ENCODE measurements around the gene C20orf173.

C20orf173 gene

GRCh38 chr20:35506179-35506578 lies 23.3 kb downstream of the C20orf173 start:
- DNase-seq, result no peak

DNA sequence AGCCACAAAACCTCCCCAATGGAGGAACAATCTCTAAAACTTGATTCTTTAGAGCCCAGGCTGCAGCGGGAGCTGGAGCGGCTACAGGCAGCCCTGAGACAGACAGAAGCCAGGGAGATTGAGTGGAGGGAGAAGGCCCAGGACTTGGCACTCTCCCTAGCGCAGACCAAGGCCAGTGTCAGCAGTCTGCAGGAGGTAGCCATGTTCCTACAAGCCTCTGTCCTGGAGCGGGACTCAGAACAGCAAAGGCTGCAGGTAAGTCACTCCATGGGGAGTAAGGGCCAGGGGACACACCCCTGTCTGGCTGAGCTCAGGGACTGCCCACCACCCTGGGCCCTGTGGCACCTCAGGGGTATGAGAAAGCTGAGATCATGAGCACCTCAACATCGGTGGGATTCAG lies 24.7 kb downstream of the C20orf173 start:
- no peak for DNase-seq

DNA sequence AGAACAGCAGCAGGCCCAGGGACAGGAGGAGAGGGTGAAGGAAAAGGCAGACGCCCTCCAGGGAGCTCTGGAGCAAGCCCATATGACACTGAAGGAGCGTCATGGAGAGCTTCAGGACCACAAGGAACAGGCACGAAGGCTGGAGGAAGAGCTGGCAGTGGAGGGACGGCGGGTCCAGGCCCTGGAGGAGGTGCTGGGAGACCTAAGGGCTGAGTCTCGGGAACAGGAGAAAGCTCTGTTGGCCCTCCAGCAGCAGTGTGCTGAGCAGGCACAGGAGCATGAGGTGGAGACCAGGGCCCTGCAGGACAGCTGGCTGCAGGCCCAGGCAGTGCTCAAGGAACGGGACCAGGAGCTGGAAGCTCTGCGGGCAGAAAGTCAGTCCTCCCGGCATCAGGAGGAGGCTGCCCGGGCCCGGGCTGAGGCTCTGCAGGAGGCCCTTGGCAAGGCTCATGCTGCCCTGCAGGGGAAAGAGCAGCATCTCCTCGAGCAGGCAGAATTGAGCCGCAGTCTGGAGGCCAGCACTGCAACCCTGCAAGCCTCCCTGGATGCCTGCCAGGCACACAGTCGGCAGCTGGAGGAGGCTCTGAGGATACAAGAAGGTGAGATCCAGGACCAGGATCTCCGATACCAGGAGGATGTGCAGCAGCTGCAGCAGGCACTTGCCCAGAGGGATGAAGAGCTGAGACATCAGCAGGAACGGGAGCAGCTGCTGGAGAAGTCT lies 25.5 kb downstream of the C20orf173 start:
- DNase-seq, result no peak

- DNase-seq, result no peak
Observed at GRCh38 chr20:35503281-35503680, 26.2 kb downstream of the C20orf173 start.

DNA sequence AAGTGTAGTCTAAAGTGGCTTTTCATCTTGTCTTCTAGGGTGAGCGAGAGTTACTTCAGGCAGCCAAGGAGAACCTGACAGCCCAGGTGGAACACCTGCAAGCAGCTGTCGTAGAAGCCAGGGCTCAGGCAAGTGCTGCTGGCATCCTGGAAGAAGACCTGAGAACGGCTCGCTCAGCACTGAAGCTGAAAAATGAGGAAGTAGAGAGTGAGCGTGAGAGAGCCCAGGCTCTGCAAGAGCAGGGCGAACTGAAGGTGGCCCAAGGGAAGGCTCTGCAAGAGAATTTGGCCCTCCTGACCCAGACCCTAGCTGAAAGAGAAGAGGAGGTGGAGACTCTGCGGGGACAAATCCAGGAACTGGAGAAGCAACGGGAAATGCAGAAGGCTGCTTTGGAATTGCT lies 27.1 kb downstream of the C20orf173 start:
- peak; percentile 32 to 59 for DNase-seq

DNA sequence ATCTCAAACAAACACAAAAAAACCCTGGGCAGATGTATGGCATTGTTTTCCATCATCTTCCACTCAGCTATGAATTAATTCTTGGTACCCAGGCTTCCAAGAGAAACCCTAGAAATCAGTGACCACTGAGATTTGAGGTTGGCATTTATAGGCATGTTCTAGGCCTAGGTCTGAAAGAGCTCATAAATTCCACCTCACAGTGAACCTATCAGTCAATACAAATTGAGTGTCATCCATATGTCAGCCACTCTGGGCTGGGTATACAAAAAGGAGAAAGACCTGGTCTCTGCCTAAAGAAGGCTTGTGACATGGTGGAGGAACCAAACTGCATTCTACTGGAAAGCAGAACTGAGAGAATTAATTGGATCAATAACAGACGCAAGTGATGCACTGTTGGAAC lies 30.2 kb downstream of the C20orf173 start:
- DNase-seq, result no peak

DNA sequence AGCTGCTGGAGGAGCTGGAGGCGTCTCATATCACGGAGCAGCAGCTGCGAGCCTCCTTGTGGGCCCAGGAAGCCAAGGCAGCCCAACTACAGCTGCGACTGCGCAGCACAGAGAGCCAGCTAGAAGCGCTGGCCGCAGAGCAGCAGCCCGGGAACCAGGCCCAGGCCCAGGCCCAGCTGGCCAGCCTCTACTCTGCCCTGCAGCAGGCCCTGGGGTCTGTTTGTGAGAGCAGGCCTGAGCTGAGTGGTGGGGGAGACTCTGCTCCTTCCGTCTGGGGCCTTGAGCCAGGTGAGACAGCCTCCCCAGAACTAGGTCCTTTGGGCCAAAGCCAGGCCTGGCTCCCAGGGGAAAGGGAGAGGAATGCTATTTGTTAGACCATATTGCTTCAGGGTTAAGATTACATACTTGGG lies 31.7 kb downstream of the C20orf173 start:
- DNase-seq, result no peak

DNA sequence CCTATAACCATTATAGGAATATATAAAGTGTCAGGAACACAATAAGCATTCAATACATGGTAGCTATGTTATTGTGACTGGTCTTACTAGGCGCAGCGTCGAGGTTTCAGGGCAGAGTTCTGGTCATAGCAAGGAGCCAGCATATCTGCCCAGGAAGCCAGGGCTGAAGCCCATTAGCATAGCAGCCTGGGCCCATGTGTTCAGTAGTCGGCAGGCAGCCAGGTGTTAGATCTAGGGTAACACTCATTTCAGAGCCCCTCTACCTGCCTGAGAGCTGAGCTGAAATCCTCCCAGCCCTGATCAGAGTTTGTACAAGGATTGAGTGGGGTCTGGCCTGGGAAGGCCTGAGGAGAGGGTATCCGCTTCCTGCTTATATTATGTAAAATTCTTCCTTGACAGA lies 32.1 kb downstream of the C20orf173 start:
- no peak for DNase-seq

- DNase-seq, result no peak
Observed at GRCh38 chr20:35496481-35496880, 33.0 kb downstream of the C20orf173 start.

DNA sequence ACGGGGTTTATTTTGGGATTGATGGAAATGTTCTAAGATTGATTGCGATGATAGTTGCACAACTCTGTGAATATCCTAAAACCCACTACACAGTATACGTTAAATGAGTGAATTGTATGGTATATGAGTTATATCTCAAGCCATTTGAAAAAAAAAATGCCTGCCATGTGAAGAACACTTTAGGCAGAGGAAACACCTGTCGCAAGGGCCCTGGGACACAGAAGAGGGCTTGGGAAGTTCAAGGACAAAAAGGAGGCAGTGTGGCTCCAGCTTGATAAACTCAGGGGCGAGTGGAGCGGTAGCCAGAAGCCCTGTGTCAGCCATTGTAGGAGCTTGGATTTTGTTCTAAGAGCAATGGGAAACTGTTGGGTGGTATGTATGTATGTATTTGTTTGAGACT lies 37.1 kb downstream of the C20orf173 start:
- no peak for DNase-seq

DNA sequence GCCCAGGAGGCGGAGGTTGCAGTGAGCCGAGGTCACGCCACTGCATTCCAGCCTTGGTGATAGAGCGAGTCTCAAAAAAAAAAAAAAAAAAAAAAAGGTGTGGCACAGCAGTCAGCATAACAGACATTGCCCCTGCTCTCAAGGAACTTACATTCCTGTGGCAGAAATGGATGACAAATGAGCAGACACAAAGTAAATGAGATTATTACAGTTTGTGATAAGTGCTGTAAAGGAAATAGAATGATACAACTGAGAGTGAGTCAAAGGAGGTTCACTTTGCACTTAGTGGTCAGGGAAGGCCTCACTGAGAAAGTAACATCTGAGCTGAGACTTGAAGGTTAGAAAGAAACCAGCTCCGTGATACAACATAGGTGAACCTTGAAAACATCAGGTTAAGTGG lies 37.6 kb downstream of the C20orf173 start:
- DNase-seq, result no peak

- DNase-seq, result peak; percentile 75 to 77
Observed at GRCh38 chr20:35490736-35491181, 38.7 kb downstream of the C20orf173 start.

GRCh38 chr20:35489717-35490116 lies 39.7 kb downstream of the C20orf173 start:
- no peak for DNase-seq

DNA sequence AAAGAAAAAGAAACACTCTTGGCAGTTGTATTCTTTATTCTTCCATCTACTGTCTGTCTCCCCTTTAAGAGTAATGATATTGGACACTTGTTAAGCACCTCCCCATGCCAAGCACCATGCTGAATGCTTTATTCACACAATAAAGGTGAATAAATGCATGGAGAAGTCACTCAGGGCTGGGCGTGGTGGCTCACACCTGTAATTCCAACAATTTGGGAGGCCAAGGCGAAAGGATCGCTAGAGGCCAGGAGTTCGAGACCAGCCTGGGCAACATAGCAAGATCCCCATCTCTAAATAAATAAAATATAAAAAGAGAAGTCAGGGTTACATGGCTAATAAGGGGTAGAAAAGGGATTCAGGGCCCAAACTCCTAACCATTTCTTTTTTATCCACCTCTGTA lies 42.0 kb downstream of the C20orf173 start:
- DNase-seq, result no peak

DNA sequence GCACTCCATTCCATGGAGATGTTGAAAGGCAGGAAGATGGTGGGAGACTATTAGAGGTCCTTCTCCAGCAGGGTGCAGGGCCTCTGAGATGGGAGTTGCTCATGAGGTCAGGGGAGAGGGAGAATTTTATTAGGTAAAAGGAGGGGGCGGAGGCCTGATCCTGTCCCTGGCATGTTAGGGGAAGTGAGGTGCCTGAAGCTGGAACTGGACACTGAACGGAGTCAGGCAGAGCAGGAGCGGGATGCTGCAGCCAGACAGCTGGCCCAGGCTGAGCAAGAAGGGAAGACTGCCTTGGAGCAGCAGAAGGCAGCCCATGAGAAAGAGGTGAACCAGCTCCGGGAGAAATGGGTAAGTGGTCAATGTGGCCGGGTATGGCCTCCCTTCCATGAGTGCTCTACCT lies 49.7 kb downstream of the C20orf173 start:
- no peak for DNase-seq

- no peak for DNase-seq
Observed at GRCh38 chr20:35478804-35479472, 50.5 kb downstream of the C20orf173 start.

Measured in inflammatory macrophage (primary cell).